Upper lobe of left lung (tissue), 6 donors: ENCODE measurements around the gene RBFOX2. TPM values are rescaled to one million over a fixed set of nuclear protein-coding genes. Genes with fewer than 3 reads are reported as not detected.

Experiments
- ATAC-seq, 2 donors: fragments of 200-7000 bp; cut with Tn5 transposase; one replicate each; pipeline ENCODE4 v1.9.1; 2022; ENCODE audit warnings: mild to moderate bottlenecking in 2 of 2, moderate library complexity in 2 of 2; ENCODE audit not compliant: low FRiP score in 2 of 2
- DNase-seq, 2 donors: peaks; one replicate each; pipeline ENCODE4 v3.0.0-alpha.2; 2019 to 2020
- H3K27ac ChIP-seq, 4 donors: fragments of 200-600 bp; sonication (generic); one replicate each; pipeline ENCODE4 v1.5.1; 2016 to 2019
- H3K27me3 ChIP-seq, 4 donors: fragments of 200-600 bp; sonication (generic); one replicate each; pipeline ENCODE4 v1.5.1; 2017 to 2019
- H3K36me3 ChIP-seq, 4 donors: fragments of 200-600 bp; sonication (generic); one replicate each; pipeline ENCODE4 v1.5.1; 2016 to 2019
- H3K4me1 ChIP-seq, 4 donors: fragments of 200-600 bp; sonication (generic); one replicate each; pipeline ENCODE4 v1.5.1; 2018 to 2019
- H3K4me3 ChIP-seq, 4 donors: fragments of 200-600 bp; sonication (generic); one replicate each; pipeline ENCODE4 v1.5.1; 2017 to 2019; ENCODE audit warnings: mild to moderate bottlenecking in 2 of 4, moderate library complexity in 1 of 4
- H3K9me3 ChIP-seq, 4 donors: fragments of 200-600 bp; sonication (generic); one replicate each; pipeline ENCODE4 v1.5.1; 2018 to 2019
- EP300 ChIP-seq, 4 donors: sonication (generic); formaldehyde crosslinking; IDR thresholded peaks; one replicate each; pipeline ENCODE4 v1.5.1; 2017; ENCODE audit warnings: antibody characterized with exemption in 4 of 4, control low read depth in 2 of 4
- POLR2A ChIP-seq, 4 donors: fragments of 450-650 bp; IDR thresholded peaks; one replicate each; pipeline ENCODE4 v1.5.1; 2016 to 2017; ENCODE audit warnings: antibody characterized with exemption in 4 of 4, mild to moderate bottlenecking in 2 of 4
- POLR2AphosphoS5 ChIP-seq, 2 donors: sonication (generic); formaldehyde crosslinking; IDR thresholded peaks; one replicate each; pipeline ENCODE4 v1.5.1; 2017; ENCODE audit warnings: antibody characterized with exemption in 2 of 2
- WGBS, 2 donors: methylation state at CpG; one replicate each; pipeline ENCODE4 v1.1.5; 2017 to 2018; 5-methylcytosine and 5-hydroxymethylcytosine counted together
- total RNA-seq, 6 donors: library from RNA; depleted of rRNA in 4 of 6; stranded (reverse); fragments of >200 nt in 4 of 6; gene quantifications; one replicate each; pipeline versions ENCODE4 v1.1.0 to v1.2.1, GENCODE V29; 2016 to 2021
- TF ChIP-seq, protein P1 (sequence below), 6 experiments: fragments of 450-650 bp in 4 of 6; fragments of 200-600 bp in 2 of 6; sonication (generic) in 2 of 6; IDR thresholded peaks; one replicate each; pipeline ENCODE4 v1.5.1; 2016 to 2019; ENCODE audit warnings: antibody characterized with exemption in 6 of 6
- donor health status: DM: no; HTN: no; CAD: no; lungs with moderate emphysema.
- donor health status: DM: no; HTN: yes; CAD: no; lungs with severe emphysema.

Gene RBFOX2
- total RNA-seq, 6 donors from 2014 or later, result 47.8 to 86.4 (median 54.5) TPM

GRCh38 chr22:35732116-35732515 is 296.5 kb downstream of the RBFOX2 start:
- Histone ChIP-seq H3K4me3 (no peak overlapping the region), H3K27me3 (no peaks in the 10 kb centered on the region), H3K36me3 (no peaks in the 10 kb centered on the region), H3K4me1 (no peaks in the 10 kb centered on the region), H3K9me3 (no peaks in the 10 kb centered on the region), H3K27ac (no peak overlapping the region)
- WGBS, 2 donors, result 92 to 97% methylated on average over 9 of the region's 9 CpGs
- DNase-seq, result no peak
- TF ChIP-seq EP300 (IDR thresholded peaks at IDR 0.05) (no peak), POLR2AphosphoS5 (IDR thresholded peaks at IDR 0.05) (no peak), POLR2A (IDR thresholded peaks at IDR 0.05) (no peak)
- TF ChIP-seq, protein P1, sequence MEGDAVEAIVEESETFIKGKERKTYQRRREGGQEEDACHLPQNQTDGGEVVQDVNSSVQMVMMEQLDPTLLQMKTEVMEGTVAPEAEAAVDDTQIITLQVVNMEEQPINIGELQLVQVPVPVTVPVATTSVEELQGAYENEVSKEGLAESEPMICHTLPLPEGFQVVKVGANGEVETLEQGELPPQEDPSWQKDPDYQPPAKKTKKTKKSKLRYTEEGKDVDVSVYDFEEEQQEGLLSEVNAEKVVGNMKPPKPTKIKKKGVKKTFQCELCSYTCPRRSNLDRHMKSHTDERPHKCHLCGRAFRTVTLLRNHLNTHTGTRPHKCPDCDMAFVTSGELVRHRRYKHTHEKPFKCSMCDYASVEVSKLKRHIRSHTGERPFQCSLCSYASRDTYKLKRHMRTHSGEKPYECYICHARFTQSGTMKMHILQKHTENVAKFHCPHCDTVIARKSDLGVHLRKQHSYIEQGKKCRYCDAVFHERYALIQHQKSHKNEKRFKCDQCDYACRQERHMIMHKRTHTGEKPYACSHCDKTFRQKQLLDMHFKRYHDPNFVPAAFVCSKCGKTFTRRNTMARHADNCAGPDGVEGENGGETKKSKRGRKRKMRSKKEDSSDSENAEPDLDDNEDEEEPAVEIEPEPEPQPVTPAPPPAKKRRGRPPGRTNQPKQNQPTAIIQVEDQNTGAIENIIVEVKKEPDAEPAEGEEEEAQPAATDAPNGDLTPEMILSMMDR (IDR thresholded peaks at IDR 0.05), result no peak
- no peak for ATAC-seq

DNA sequence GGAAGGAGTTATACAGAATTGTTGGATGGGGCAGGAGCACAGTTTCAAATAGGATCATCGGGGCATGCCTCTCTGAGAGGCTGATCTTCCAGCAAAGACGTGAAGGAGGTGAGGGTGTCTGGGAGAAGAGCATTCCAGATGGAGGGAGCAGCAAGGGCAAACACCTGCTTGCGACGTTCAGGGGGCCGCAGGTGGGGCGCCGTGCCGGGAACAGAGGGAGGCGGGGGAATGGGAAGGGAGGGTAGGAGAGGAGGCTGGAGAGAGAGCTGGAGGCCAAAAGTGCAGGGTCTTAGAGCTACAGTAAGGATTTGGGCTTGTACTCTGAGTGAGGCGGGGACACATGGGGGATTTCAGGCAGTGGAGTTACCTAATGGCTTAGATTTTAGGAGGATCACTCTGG is 297.3 kb downstream of the RBFOX2 start:
- Histone ChIP-seq H3K9me3 (no peaks in the 10 kb centered on the region), H3K27me3 (no peaks in the 10 kb centered on the region), H3K4me1 (no peaks in the 10 kb centered on the region), H3K4me3 (no peak overlapping the region), H3K36me3 (no peaks in the 10 kb centered on the region), H3K27ac (no peak overlapping the region)
- WGBS, 2 donors, result 77 to 80% methylated on average over 9 to 10 of the region's 10 CpGs
- ATAC-seq (no peak), DNase-seq (peak in 1 of 2 donors; percentile 52)
- TF ChIP-seq POLR2AphosphoS5 (IDR thresholded peaks at IDR 0.05), result no peak
- no peak for TF ChIP-seq EP300 (IDR thresholded peaks at IDR 0.05)
- TF ChIP-seq POLR2A (IDR thresholded peaks at IDR 0.05), result no peak
- TF ChIP-seq, protein P1 (IDR thresholded peaks at IDR 0.05), result no peak

DNA sequence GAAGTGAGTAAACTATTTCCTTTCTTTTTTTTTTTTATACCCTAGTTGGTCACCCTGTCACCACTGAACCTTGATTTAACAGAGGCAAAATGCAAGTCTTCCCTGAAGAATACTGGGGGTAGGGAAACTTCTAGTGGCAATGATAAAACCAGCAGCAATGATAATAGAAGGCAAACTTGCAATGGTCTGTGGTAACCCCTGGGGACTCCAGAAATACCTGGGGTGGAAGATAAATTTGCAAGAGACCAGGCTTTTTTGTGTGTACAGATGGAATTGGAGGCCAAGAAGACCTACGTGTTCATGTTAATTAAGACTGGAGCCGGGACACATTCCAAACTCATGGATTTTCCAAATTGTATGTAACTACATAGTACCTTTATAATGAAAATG is 299.3 kb downstream of the RBFOX2 start:
- Histone ChIP-seq H3K27me3 (no peaks in the 10 kb centered on the region), H3K27ac (no peak overlapping the region), H3K36me3 (no peaks in the 10 kb centered on the region), H3K4me1 (no peaks in the 10 kb centered on the region), H3K9me3 (no peaks in the 10 kb centered on the region), H3K4me3 (no peak overlapping the region)
- ATAC-seq, result no peak
- no peak for DNase-seq
- WGBS, 2 donors, result 92 to 98% methylated on average over 2 of the region's 2 CpGs
- TF ChIP-seq POLR2AphosphoS5 (IDR thresholded peaks at IDR 0.05), result no peak
- TF ChIP-seq, protein P1 (IDR thresholded peaks at IDR 0.05), result no peak
- TF ChIP-seq POLR2A (IDR thresholded peaks at IDR 0.05), result no peak
- TF ChIP-seq EP300 (IDR thresholded peaks at IDR 0.05), result no peak

- Histone ChIP-seq H3K9me3 (no peaks in the 10 kb centered on the region), H3K27me3 (no peaks in the 10 kb centered on the region), H3K36me3 (no peaks in the 10 kb centered on the region), H3K4me1 (no peaks in the 10 kb centered on the region), H3K27ac (no peak overlapping the region), H3K4me3 (no peak overlapping the region)
- no peak for TF ChIP-seq POLR2A (IDR thresholded peaks at IDR 0.05)
- no peak for TF ChIP-seq EP300 (IDR thresholded peaks at IDR 0.05)
- TF ChIP-seq, protein P1 (IDR thresholded peaks at IDR 0.05), result no peak
- no peak for TF ChIP-seq POLR2AphosphoS5 (IDR thresholded peaks at IDR 0.05)
- DNase-seq (no peak), ATAC-seq (no peak)
- 81 to 87% methylated on average over 10 to 12 of the region's 12 CpGs for WGBS, 2 donors
Observed at GRCh38 chr22:35728639-35729308, 299.9 kb downstream of the RBFOX2 start.

GRCh38 chr22:35727436-35727835 is 301.2 kb downstream of the RBFOX2 start:
- H3K4me1 ChIP-seq, result no peaks in the 10 kb centered on the region
- no peak for DNase-seq
- H3K9me3 ChIP-seq, result no peaks in the 10 kb centered on the region
- H3K36me3 ChIP-seq, result no peaks in the 10 kb centered on the region
- no peak overlapping the region for H3K27ac ChIP-seq
- 39 to 45% methylated on average over 8 to 11 of the region's 11 CpGs for WGBS, 2 donors
- no peaks in the 10 kb centered on the region for H3K27me3 ChIP-seq
- ATAC-seq, result no peak
- no peak overlapping the region for H3K4me3 ChIP-seq
- TF ChIP-seq, protein P1 (IDR thresholded peaks at IDR 0.05), result no peak
- TF ChIP-seq POLR2A (IDR thresholded peaks at IDR 0.05) (no peak), EP300 (IDR thresholded peaks at IDR 0.05) (no peak), POLR2AphosphoS5 (IDR thresholded peaks at IDR 0.05) (no peak)
